Measurements from ENCODE around the gene RNU6-9. TPM values are rescaled to one million over a fixed set of nuclear protein-coding genes. Genes with fewer than 3 reads are reported as not detected.

Gene RNU6-9
- total RNA-seq, 4 donors from 2014 or later = not detected

DNA sequence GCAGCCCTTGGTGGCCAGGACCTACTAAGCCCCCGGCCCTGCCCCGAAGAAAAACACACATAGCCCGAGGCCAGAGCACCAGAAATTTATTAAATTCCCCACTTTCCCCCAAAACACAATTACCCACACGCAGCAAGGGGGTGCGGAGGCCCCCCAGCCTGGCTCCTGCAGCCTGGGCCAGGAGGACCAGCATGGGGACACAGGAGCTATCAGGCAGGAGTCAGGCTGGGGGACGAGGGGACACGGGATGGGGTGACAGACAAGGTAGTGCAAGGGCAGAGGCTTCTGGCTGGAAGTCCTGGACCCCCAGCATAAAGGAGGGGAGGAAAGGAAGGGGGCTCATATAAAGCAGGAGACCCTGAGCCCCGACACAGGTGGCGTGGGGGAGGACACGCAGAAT is 3.1 kb downstream of the RNU6-9 start:
- intact Hi-C loops (cut with DNase I; ENCODE audit: low total_unique reads) = no loop called here
- H3K36me3 ChIP-seq = no peaks in the 10 kb centered on the region
- no peak for DNase-seq
- TF ChIP-seq, protein P1, sequence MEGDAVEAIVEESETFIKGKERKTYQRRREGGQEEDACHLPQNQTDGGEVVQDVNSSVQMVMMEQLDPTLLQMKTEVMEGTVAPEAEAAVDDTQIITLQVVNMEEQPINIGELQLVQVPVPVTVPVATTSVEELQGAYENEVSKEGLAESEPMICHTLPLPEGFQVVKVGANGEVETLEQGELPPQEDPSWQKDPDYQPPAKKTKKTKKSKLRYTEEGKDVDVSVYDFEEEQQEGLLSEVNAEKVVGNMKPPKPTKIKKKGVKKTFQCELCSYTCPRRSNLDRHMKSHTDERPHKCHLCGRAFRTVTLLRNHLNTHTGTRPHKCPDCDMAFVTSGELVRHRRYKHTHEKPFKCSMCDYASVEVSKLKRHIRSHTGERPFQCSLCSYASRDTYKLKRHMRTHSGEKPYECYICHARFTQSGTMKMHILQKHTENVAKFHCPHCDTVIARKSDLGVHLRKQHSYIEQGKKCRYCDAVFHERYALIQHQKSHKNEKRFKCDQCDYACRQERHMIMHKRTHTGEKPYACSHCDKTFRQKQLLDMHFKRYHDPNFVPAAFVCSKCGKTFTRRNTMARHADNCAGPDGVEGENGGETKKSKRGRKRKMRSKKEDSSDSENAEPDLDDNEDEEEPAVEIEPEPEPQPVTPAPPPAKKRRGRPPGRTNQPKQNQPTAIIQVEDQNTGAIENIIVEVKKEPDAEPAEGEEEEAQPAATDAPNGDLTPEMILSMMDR (IDR thresholded peaks at IDR 0.05) = no peak
- TF ChIP-seq POLR2A (IDR thresholded peaks at IDR 0.05) = no peak
- no peaks in the 10 kb centered on the region for H3K9me3 ChIP-seq
- no peak overlapping the region for H3K27ac ChIP-seq
- H3K4me3 ChIP-seq = no peak overlapping the region
- H3K27me3 ChIP-seq = no peaks in the 10 kb centered on the region
- H3K4me1 ChIP-seq = no peaks in the 10 kb centered on the region

DNA sequence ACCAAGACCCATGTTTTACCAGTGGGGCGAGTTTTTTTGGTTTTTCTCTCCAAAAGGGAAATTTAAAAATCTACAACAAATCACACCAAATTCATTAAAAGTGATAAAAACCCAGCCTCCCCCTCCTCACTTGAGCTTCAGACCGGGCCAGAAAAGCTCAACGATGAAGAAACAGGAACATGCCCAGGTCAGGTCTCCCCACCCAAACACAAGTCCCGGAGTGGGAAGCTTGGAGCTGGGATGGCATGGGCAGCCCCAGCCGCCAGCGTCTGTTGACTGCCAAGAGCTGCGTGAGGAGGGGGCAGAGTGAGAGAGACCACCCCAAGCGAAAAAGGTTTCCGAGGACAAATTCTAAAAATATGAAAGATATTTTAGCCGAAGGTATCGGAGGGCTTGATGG is 3.7 kb downstream of the RNU6-9 start:
- no peak overlapping the region for H3K27ac ChIP-seq
- H3K4me1 ChIP-seq = no peaks in the 10 kb centered on the region
- H3K9me3 ChIP-seq = no peaks in the 10 kb centered on the region
- no peaks in the 10 kb centered on the region for H3K27me3 ChIP-seq
- no peak for DNase-seq
- no peak overlapping the region for H3K4me3 ChIP-seq
- no peaks in the 10 kb centered on the region for H3K36me3 ChIP-seq
- intact Hi-C loops (cut with DNase I; ENCODE audit: low total_unique reads) = no loop called here
- TF ChIP-seq POLR2A (IDR thresholded peaks at IDR 0.05) = no peak
- TF ChIP-seq, protein P1 (IDR thresholded peaks at IDR 0.05) = no peak

DNA sequence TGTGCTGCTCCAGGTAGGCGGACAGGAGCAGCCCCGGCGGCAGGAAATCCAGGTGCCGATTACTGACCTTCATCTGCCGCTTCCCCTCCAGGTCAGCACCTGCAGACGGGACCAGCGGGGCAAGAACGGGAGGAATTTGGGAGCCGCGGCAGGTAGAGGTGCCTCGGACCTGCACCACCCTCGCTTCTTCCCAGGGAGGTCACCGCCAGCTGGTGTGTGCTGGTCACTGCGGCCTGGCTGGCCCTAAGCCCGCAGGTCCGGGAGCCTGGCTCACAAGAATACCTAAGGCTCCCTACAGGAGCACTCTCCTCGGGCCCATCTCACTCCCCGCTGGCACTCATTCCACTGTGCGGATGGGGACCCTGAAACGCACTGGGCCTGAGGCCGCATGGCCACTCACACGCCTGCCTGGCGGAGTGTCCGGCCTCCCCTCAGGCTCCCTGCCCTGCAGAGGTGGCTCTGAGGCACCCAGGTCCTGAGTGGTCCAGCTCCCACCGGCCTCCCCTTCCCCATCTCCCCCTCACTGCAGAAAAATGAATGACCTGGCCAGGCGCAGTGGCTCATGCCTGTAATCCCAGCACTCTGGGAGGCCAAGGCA is 4.3 kb downstream of the RNU6-9 start:
- no peak for DNase-seq
- intact Hi-C loops (cut with DNase I; ENCODE audit: low total_unique reads) = no loop called here
- H3K9me3 ChIP-seq = no peaks in the 10 kb centered on the region
- no peaks in the 10 kb centered on the region for H3K4me1 ChIP-seq
- H3K36me3 ChIP-seq = no peaks in the 10 kb centered on the region
- TF ChIP-seq, protein P1 (IDR thresholded peaks at IDR 0.05) = no peak
- TF ChIP-seq POLR2A (IDR thresholded peaks at IDR 0.05) = no peak
- H3K4me3 ChIP-seq = no peak overlapping the region
- no peak overlapping the region for H3K27ac ChIP-seq
- H3K27me3 ChIP-seq = no peaks in the 10 kb centered on the region

DNA sequence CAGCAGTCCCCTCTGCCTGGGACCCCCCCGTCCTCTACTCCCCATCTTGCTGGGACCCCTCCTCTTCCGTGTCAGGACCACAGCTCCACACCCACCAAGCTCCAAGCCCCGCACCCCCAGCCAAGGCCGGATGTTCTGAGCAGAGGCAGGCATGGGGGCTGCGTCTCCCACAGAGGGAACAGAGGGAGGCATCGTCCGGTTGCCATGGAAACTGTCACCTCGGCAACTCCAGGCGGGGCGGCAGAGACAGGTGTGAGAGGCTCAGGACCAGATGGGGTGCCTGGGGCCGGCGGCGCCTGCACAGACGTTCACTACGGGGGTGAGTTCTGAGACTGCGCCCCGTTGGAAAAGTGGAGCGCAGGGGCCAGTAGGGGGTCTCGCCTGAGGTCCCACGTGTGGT is 5.4 kb downstream of the RNU6-9 start:
- H3K4me3 ChIP-seq = no peak overlapping the region
- intact Hi-C loops (cut with DNase I; ENCODE audit: low total_unique reads) = no loop called here
- no peak for DNase-seq
- no peaks in the 10 kb centered on the region for H3K4me1 ChIP-seq
- no peak overlapping the region for H3K27ac ChIP-seq
- no peaks in the 10 kb centered on the region for H3K36me3 ChIP-seq
- TF ChIP-seq, protein P1 (IDR thresholded peaks at IDR 0.05) = no peak
- TF ChIP-seq POLR2A (IDR thresholded peaks at IDR 0.05) = no peak
- H3K9me3 ChIP-seq = no peaks in the 10 kb centered on the region
- H3K27me3 ChIP-seq = no peaks in the 10 kb centered on the region

DNA sequence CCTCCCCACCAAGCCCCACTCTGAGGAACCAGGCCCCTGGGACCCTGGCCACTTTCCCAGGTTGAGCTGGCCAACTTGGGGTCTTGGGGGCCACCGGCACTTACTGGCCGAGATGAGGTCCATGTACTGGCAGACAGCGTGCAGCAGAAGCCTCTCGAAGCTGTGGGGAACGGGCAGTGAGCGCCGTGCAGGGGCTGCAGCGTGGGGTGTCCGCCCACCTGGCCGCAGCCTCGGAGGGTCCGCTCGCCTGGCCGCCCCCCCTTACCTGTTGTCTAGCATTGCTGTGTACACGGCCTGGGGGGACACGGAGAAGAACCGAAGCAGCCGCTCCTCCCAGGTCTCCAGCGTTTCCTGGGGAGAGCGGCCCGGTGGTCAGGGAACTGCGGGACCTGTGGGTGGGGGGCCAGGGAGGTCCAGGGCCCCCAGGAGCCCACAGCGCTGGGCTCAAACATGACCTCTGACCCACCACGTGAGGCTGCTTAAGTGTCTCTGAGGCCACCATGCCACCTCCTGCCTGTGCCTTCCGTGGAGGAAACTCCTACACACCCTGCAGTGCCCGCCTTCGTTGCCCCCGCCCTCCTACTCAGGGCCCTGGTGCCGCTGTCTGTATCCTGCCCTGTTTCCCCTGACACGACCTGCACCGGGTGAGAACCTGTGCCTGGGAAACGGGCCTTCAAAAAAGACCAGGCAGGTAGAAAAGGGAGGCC is 6.2 kb downstream of the RNU6-9 start:
- H3K36me3 ChIP-seq = no peaks in the 10 kb centered on the region
- no peak for DNase-seq
- no peaks in the 10 kb centered on the region for H3K27me3 ChIP-seq
- H3K9me3 ChIP-seq = no peaks in the 10 kb centered on the region
- intact Hi-C loops (cut with DNase I; ENCODE audit: low total_unique reads) = no loop called here
- TF ChIP-seq POLR2A (IDR thresholded peaks at IDR 0.05) = no peak
- no peaks in the 10 kb centered on the region for H3K4me1 ChIP-seq
- H3K27ac ChIP-seq = no peak overlapping the region
- no peak overlapping the region for H3K4me3 ChIP-seq

All from uterus (tissue), 4 donors.